Testis (tissue), 3 donors: ENCODE data around the gene CORO1C. TPM values are rescaled to one million over a fixed set of nuclear protein-coding genes. Genes with fewer than 3 reads are reported as not detected.

Source experiments
- DNase-seq: peaks from one replicate; pipeline ENCODE4 v3.0.0-alpha.2; 2019
- H3K27ac ChIP-seq, 2 donors: fragments of 200-600 bp; sonication (generic); one replicate each; pipeline ENCODE4 v1.5.1; 2019
- H3K27me3 ChIP-seq: fragments of 200-600 bp; sonication (generic); one replicate; pipeline ENCODE4 v1.5.1; 2019
- H3K36me3 ChIP-seq: fragments of 200-600 bp; sonication (generic); one replicate; pipeline ENCODE4 v1.5.1; 2017; ENCODE audit warnings: low read depth; ENCODE audit errors: missing control alignments
- H3K4me1 ChIP-seq: fragments of 200-600 bp; sonication (generic); one replicate; pipeline ENCODE4 v1.5.1; 2019
- H3K4me3 ChIP-seq, 2 donors: fragments of 200-600 bp; sonication (generic); one replicate each; pipeline ENCODE4 v1.5.1; 2017 to 2019
- H3K9me3 ChIP-seq: fragments of 200-600 bp; sonication (generic); one replicate; pipeline ENCODE4 v1.5.1; 2017
- CTCF ChIP-seq, 3 experiments: fragments of 450-650 bp in 2 of 3; fragments of 200-600 bp in 1 of 3; sonication (generic) in 1 of 3; IDR thresholded peaks; one replicate each; pipeline ENCODE4 v1.5.1; 2016 to 2019; ENCODE audit warnings: antibody characterized with exemption in 3 of 3, mild to moderate bottlenecking in 2 of 3, moderate library complexity in 1 of 3
- POLR2A ChIP-seq: fragments of 450-650 bp; IDR thresholded peaks from one replicate; pipeline ENCODE4 v1.6.1; 2017; ENCODE audit warnings: antibody characterized with exemption, mild to moderate bottlenecking, moderate library complexity
- WGBS, 2 donors: methylation state at CpG; one replicate each; pipeline ENCODE4 v1.1.5; 2018; 5-methylcytosine and 5-hydroxymethylcytosine counted together
- intact Hi-C: fragments of 100-400 bp; cut with DNase I; formaldehyde crosslinking; loops from one replicate; pipeline ENCODE4 v1.15.1; 2023; ENCODE audit warnings: low total_unique reads
- polyA plus RNA-seq: library from polyadenylated mRNA; stranded (reverse); fragments of 350-450 nt; fragmentation: Illumina TruSeq; extraction: RNeasy Lipid Tissue Mini Kit (QIAGEN cat#74804); gene quantifications from one replicate; pipeline ENCODE4 v1.2.3, GENCODE V29; 2014; ENCODE audit warnings: low read depth, low replicate concordance; ENCODE audit not compliant: insufficient read depth
- total RNA-seq, 2 donors: library from RNA; depleted of rRNA; stranded (reverse); fragments of >200 nt; gene quantifications; one replicate each; pipeline ENCODE4 v1.2.3, GENCODE V29; 2016

Gene CORO1C
- total and polyA plus RNA-seq, 3 donors from 2014 or later: 57.2 to 73.4 (median 70.2) TPM

GRCh38 chr12:108709697-108710096 is 21.6 kb downstream of the CORO1C start:
- intact Hi-C loops: no loop called here
- H3K9me3 ChIP-seq: no peaks in the 10 kb centered on the region
- no peaks in the 10 kb centered on the region for H3K36me3 ChIP-seq
- no peak for DNase-seq
- no peaks in the 10 kb centered on the region for H3K27me3 ChIP-seq
- WGBS, 2 donors: 46 to 48% methylated on average over 1 of the region's 1 CpG
- peak overlapping the region in 1 of 2 donors; percentile 35 for H3K27ac ChIP-seq
- TF ChIP-seq POLR2A: no peak
- TF ChIP-seq CTCF (IDR thresholded peaks at IDR 0.05): no peak
- H3K4me3 ChIP-seq: no peak overlapping the region
- H3K4me1 ChIP-seq: peaks cover 11% of the 10 kb centered on the region

GRCh38 chr12:108704527-108704926 is 26.8 kb downstream of the CORO1C start:
- Histone ChIP-seq H3K27ac (no peak overlapping the region), H3K4me3 (no peak overlapping the region), H3K27me3 (no peaks in the 10 kb centered on the region), H3K9me3 (no peaks in the 10 kb centered on the region), H3K4me1 (peaks cover 20% of the 10 kb centered on the region), H3K36me3 (no peaks in the 10 kb centered on the region)
- TF ChIP-seq POLR2A: no peak
- TF ChIP-seq CTCF (IDR thresholded peaks at IDR 0.05): no peak
- whole genome bisulfite sequencing, 2 donors: 80 to 85% methylated on average over 5 of the region's 5 CpGs
- intact Hi-C loops: no loop called here
- no peak for DNase-seq

DNA sequence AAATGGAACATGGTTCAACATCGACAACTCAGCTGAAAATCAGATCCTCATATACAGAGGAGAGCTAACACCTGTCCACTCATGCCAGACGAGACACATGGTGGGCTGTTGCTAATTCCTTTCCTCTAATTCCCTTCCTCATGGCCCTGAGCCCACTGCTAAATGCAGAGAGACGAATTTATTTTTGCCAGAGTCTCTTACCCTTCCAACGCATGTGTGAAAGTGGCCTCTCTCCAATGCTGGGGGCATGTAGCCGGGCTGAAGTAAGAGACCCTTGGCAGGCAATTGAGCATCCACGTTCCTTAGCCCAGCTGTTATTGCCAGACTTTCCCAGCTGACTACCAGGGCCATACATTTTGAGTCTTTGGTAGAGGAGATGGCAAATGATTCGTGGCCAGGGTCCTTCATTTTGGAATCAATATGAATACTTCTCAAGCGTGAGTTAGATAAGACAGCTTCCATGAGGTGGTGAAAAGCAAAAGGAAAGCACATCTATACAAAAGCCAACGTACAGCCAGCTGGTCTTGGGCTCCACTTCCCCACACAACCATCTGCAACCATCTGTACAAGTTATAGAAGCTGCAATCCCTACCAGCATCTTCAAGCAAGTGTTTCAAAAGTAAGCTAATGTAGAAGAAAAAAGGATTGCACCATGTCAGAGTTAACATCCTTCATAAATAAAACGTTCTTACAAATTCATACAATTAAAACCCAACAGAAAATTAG is 28.6 kb downstream of the CORO1C start:
- Histone ChIP-seq H3K4me3 (no peak overlapping the region), H3K27ac (peak overlapping the region; percentile 64 to 81), H3K9me3 (no peaks in the 10 kb centered on the region), H3K4me1 (peaks cover 20% of the 10 kb centered on the region), H3K27me3 (no peaks in the 10 kb centered on the region), H3K36me3 (no peaks in the 10 kb centered on the region)
- no peak for TF ChIP-seq CTCF (IDR thresholded peaks at IDR 0.05)
- no peak for TF ChIP-seq POLR2A
- no peak for DNase-seq
- intact Hi-C loops: no loop called here
- WGBS, 2 donors: 63 to 64% methylated on average over 10 of the region's 10 CpGs

GRCh38 chr12:108701779-108702441 is 29.4 kb downstream of the CORO1C start:
- peak overlapping the region; percentile 64 to 81 for H3K27ac ChIP-seq
- no peaks in the 10 kb centered on the region for H3K27me3 ChIP-seq
- H3K4me1 ChIP-seq: peaks cover 20% of the 10 kb centered on the region
- H3K9me3 ChIP-seq: no peaks in the 10 kb centered on the region
- no peaks in the 10 kb centered on the region for H3K36me3 ChIP-seq
- no peak overlapping the region for H3K4me3 ChIP-seq
- intact Hi-C loops: no loop called here
- 24 to 38% methylated on average over 5 of the region's 5 CpGs for WGBS, 2 donors
- DNase-seq: no peak
- TF ChIP-seq POLR2A (no peak), CTCF (IDR thresholded peaks at IDR 0.05) (no peak)
